ENCODE data around the gene BAG2. TPM values are rescaled to one million over a fixed set of nuclear protein-coding genes. Genes with fewer than 3 reads are reported as not detected.

The BAG2 gene
- total RNA-seq, 1 experiment from 2014 or later, result 10.4 TPM

DNA sequence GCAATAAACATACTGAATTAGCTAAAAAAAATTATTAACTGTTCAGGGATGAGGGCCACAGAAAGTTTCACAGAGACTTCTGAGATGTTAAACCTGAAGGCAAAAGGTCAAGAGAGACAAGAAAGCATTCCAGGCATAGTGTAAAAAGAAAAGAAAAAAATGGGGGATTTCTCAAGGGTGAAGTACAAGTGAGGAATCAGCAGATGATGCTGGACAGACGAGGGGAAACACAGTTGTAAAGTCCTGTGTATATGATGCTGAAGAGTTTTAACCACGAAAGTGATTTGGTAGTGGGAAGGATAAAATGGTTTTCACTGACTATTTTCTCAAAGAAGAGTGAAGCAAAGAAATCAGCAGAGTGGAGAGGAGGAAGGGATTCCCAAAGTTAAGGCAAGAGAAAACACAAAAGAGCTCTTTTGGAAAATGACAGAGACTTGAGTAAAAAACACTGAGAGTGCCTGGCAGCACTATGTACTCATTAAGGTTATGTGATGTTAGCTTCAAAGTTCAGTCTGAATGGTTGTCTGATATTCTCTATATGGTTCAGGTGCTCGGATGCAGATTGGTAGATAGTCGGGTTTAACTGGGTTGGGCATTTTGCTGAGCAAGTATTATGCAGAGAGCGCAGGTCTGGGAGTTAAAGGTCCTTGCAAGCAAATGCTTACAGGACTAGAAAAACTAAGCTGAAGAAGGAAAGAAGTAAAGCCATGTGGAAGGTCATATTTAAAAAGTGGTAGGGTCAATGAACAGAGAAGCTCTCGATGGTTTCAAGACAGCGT, 33.6 kb downstream of the BAG2 start:
- TF ChIP-seq EZH2phosphoT487 (IDR thresholded peaks at IDR 0.05; ENCODE audit: borderline replicate concordance, low read length) (no peak), EZH2 (IDR thresholded peaks at IDR 0.05; ENCODE audit: low read length, unreplicated experiment) (no peak)
- TF ChIP-seq, protein P1, sequence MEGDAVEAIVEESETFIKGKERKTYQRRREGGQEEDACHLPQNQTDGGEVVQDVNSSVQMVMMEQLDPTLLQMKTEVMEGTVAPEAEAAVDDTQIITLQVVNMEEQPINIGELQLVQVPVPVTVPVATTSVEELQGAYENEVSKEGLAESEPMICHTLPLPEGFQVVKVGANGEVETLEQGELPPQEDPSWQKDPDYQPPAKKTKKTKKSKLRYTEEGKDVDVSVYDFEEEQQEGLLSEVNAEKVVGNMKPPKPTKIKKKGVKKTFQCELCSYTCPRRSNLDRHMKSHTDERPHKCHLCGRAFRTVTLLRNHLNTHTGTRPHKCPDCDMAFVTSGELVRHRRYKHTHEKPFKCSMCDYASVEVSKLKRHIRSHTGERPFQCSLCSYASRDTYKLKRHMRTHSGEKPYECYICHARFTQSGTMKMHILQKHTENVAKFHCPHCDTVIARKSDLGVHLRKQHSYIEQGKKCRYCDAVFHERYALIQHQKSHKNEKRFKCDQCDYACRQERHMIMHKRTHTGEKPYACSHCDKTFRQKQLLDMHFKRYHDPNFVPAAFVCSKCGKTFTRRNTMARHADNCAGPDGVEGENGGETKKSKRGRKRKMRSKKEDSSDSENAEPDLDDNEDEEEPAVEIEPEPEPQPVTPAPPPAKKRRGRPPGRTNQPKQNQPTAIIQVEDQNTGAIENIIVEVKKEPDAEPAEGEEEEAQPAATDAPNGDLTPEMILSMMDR (conservative IDR thresholded peaks at IDR 0.05; ENCODE audit: low read depth, low read length), result no peak
- Histone ChIP-seq H3K4me1 (ENCODE audit: insufficient read depth, low read length) (no peaks in the 10 kb centered on the region), H3K9me3 (ENCODE audit: low read length) (no peaks in the 10 kb centered on the region), H3K9ac (ENCODE audit: low read length) (no peak overlapping the region), H3K27ac (ENCODE audit: low read length) (no peak overlapping the region), H2AFZ (ENCODE audit: low read length) (no peak overlapping the region), H3K4me3 (ENCODE audit: low read length) (no peak overlapping the region), H3K79me2 (ENCODE audit: low read length) (no peaks in the 10 kb centered on the region; the same call in 1 of the 2 replicates), H3K27me3 (ENCODE audit: low read length) (no peaks in the 10 kb centered on the region), H3F3A (ENCODE audit: low read length, unreplicated experiment) (no peaks in the 10 kb centered on the region), H4K20me1 (ENCODE audit: low read length) (no peaks in the 10 kb centered on the region), H3K36me3 (ENCODE audit: low read depth, low read length) (no peaks in the 10 kb centered on the region), H3K4me2 (ENCODE audit: low read length) (no peak overlapping the region), H3K9me2 (replicated peaks; ENCODE audit: low read length) (no peaks in the 10 kb centered on the region)
- intact Hi-C loops (cut with micrococcal nuclease), result no loop called here
- DNase-seq, result no peak
- CTCF ChIA-PET, result no interaction called here
- no peak for ATAC-seq
- POLR2A ChIA-PET (ENCODE audit: unreplicated experiment), result interaction anchor here (0.5 kb wide), 1 partner anchor 150 kb away, joined by 3 read pairs; no protein-coding TSS in a partner anchor
- no TSS peak for BruUV-seq (replicated peaks)

- POLR2A ChIA-PET (ENCODE audit: unreplicated experiment), result no interaction called here
- BruUV-seq (replicated peaks), result no TSS peak
- Histone ChIP-seq H3K27ac (ENCODE audit: low read length) (no peak overlapping the region), H2AFZ (ENCODE audit: low read length) (no peak overlapping the region), H3K9me3 (ENCODE audit: low read length) (no peaks in the 10 kb centered on the region), H3K79me2 (ENCODE audit: low read length) (peaks cover 5% of the 10 kb centered on the region), H3K36me3 (ENCODE audit: low read depth, low read length) (no peaks in the 10 kb centered on the region), H3F3A (ENCODE audit: low read length, unreplicated experiment) (no peaks in the 10 kb centered on the region), H3K9ac (ENCODE audit: low read length) (no peak overlapping the region), H3K4me3 (ENCODE audit: low read length) (no peak overlapping the region), H3K4me1 (ENCODE audit: insufficient read depth, low read length) (no peaks in the 10 kb centered on the region), H4K20me1 (ENCODE audit: low read length) (no peaks in the 10 kb centered on the region), H3K27me3 (ENCODE audit: low read length) (no peaks in the 10 kb centered on the region), H3K4me2 (ENCODE audit: low read length) (no peak overlapping the region), H3K9me2 (replicated peaks; ENCODE audit: low read length) (no peaks in the 10 kb centered on the region)
- intact Hi-C loops (cut with micrococcal nuclease), result no loop called here
- CTCF ChIA-PET, result no interaction called here
- ATAC-seq (no peak), DNase-seq (no peak)
- TF ChIP-seq EZH2 (IDR thresholded peaks at IDR 0.05; ENCODE audit: low read length, unreplicated experiment), result no peak
- TF ChIP-seq, protein P1 (conservative IDR thresholded peaks at IDR 0.05; ENCODE audit: low read depth, low read length), result no peak
- TF ChIP-seq EZH2phosphoT487 (IDR thresholded peaks at IDR 0.05; ENCODE audit: borderline replicate concordance, low read length), result no peak
Observed at GRCh38 chr6:57207141-57207540, 35.0 kb downstream of the BAG2 start.

DNA sequence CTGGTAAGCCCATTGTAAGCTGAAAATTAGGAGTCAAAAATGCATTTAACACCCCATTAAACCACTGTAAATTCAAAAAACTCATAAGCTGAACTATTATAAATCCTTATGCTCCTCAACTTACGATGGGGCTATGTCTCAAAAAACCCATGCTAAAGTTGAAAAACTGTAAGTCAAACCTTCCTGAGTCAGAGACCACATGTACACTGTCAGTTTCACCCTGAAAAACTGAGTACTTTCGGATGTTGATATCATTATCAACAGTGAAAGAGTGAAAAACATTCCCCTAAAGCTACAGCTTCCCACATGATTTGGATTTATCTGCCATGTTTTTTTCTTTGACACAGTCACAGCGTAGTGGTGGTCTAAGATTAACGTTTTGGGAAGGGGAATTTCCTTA, 35.7 kb downstream of the BAG2 start:
- intact Hi-C loops (cut with micrococcal nuclease), result no loop called here
- DNase-seq (no peak), ATAC-seq (no peak)
- Histone ChIP-seq H4K20me1 (ENCODE audit: low read length) (no peaks in the 10 kb centered on the region), H3K27me3 (ENCODE audit: low read length) (no peaks in the 10 kb centered on the region), H3K27ac (ENCODE audit: low read length) (no peak overlapping the region), H3K9me2 (replicated peaks; ENCODE audit: low read length) (no peaks in the 10 kb centered on the region), H3F3A (ENCODE audit: low read length, unreplicated experiment) (no peaks in the 10 kb centered on the region), H3K36me3 (ENCODE audit: low read depth, low read length) (no peaks in the 10 kb centered on the region), H3K79me2 (ENCODE audit: low read length) (peaks cover 13% of the 10 kb centered on the region), H3K4me2 (ENCODE audit: low read length) (no peak overlapping the region), H3K4me3 (ENCODE audit: low read length) (no peak overlapping the region), H3K9me3 (ENCODE audit: low read length) (no peaks in the 10 kb centered on the region), H3K9ac (ENCODE audit: low read length) (no peak overlapping the region), H2AFZ (ENCODE audit: low read length) (no peak overlapping the region), H3K4me1 (ENCODE audit: insufficient read depth, low read length) (no peaks in the 10 kb centered on the region)
- BruUV-seq (replicated peaks), result no TSS peak
- POLR2A ChIA-PET (ENCODE audit: unreplicated experiment), result no interaction called here
- CTCF ChIA-PET, result no interaction called here
- TF ChIP-seq EZH2 (IDR thresholded peaks at IDR 0.05; ENCODE audit: low read length, unreplicated experiment) (no peak), EZH2phosphoT487 (IDR thresholded peaks at IDR 0.05; ENCODE audit: borderline replicate concordance, low read length) (no peak)
- TF ChIP-seq, protein P1 (conservative IDR thresholded peaks at IDR 0.05; ENCODE audit: low read depth, low read length), result no peak
